ENCODE measurements around the gene DCTN3. TPM values are rescaled to one million over a fixed set of nuclear protein-coding genes. Genes with fewer than 3 reads are reported as not detected.

The DCTN3 gene
- total and polyA plus RNA-seq, 2 experiments from 2014 or later: 12.9 to 17.9 TPM

GRCh38 chr9:34564617-34565016 lies 55.7 kb downstream of the DCTN3 start:
- Mint-ChIP-seq H3K27ac (no peak overlapping the region), H3K9me3 (no peaks in the 10 kb centered on the region; the same call in 2 of the 3 replicates), H3K36me3 (ENCODE audit: low read depth) (no peaks in the 10 kb centered on the region; the same call in 2 of the 3 replicates), H3K4me1 (peaks cover 50% of the 10 kb centered on the region), H3K4me3 (no peak overlapping the region), H3K27me3 (ENCODE audit: insufficient read depth, low read depth, poor library complexity) (peaks cover 16% of the 10 kb centered on the region)
- no peaks in the 10 kb centered on the region for H3K27me3 ChIP-seq (ENCODE audit: insufficient read depth)
- no peaks in the 10 kb centered on the region for H3K36me3 ChIP-seq (ENCODE audit: insufficient read depth)
- H2AFZ ChIP-seq: no peak overlapping the region
- no peaks in the 10 kb centered on the region; the same call in 1 of the 2 replicates for H4K20me1 ChIP-seq (replicated peaks; ENCODE audit: insufficient read depth)
- TF ChIP-seq POLR2AphosphoS5 (IDR thresholded peaks at IDR 0.05; ENCODE audit: low read depth) (no peak), NANOG (IDR thresholded peaks at IDR 0.05; ENCODE audit: borderline replicate concordance) (no peak), CREB1 (CRISPR knock-in tag; IDR thresholded peaks at IDR 0.05; ENCODE audit: low read depth) (no peak), STAT1 (IDR thresholded peaks at IDR 0.05; ENCODE audit: unreplicated experiment) (no peak), ZNF331 (CRISPR knock-in tag; IDR thresholded peaks at IDR 0.05; ENCODE audit: low read depth) (no peak), JUNB (IDR thresholded peaks at IDR 0.05; ENCODE audit: unreplicated experiment) (no peak), ZNF114 (CRISPR knock-in tag; IDR thresholded peaks at IDR 0.05) (no peak), ETS1 (IDR thresholded peaks at IDR 0.05) (no peak), ZNF462 (CRISPR knock-in tag; IDR thresholded peaks at IDR 0.05) (no peak)
- no peaks in the 10 kb centered on the region for H3F3A ChIP-seq (replicated peaks; ENCODE audit: low read depth)
- no peak overlapping the region for H3K4me3 ChIP-seq
- no peaks in the 10 kb centered on the region for H3K79me2 ChIP-seq (replicated peaks; ENCODE audit: insufficient read depth)
- no peak overlapping the region for H3K27ac ChIP-seq (ENCODE audit: low read depth)
- DNase-seq (ENCODE audit: low spot score) (no peak), ATAC-seq (no peak)
- no peaks in the 10 kb centered on the region for H3K9me2 ChIP-seq (ENCODE audit: insufficient read depth)
- H3K4me2 ChIP-seq: no peak overlapping the region
- peaks cover 24% of the 10 kb centered on the region for H3K4me1 ChIP-seq (ENCODE audit: insufficient read depth)

Small RNAs within 50 kb of the gene (small RNA-seq; reads per million reads assigned to genes)
- not detected for gene CCL27 (ENCODE audit: low replicate concordance)

Other genes starting within 250 kb of the DCTN3 start
- 4.9 and 7.3 TPM in 2 replicates for gene MYORG, start 243.6 kb downstream of the DCTN3 start, total RNA-seq (2014; rRNA removed; shearing (Covaris generic))
- gene MYORG, start 243.6 kb downstream of the DCTN3 start, polyA plus RNA-seq (2016; fragmentation: Nextera tagmentation; extraction: Ambion mirVana): 1.3 and 1.5 TPM in 2 replicates
- gene FAM219A, start 161.9 kb downstream of the DCTN3 start, total RNA-seq (2014; rRNA removed; shearing (Covaris generic)): 6.1 and 7.2 TPM in 2 replicates
- gene FAM219A, start 161.9 kb downstream of the DCTN3 start, polyA plus RNA-seq (2016; fragmentation: Nextera tagmentation; extraction: Ambion mirVana): 3.3 and 3.8 TPM in 2 replicates
- gene DNAI1, start 161.7 kb downstream of the DCTN3 start, total RNA-seq (2014; rRNA removed; shearing (Covaris generic)): 0.19 and 1.0 TPM in 2 replicates
- gene DNAI1, start 161.7 kb downstream of the DCTN3 start, polyA plus RNA-seq (2016; fragmentation: Nextera tagmentation; extraction: Ambion mirVana): 0.82 and 1.1 TPM in 2 replicates
- gene ENHO, start 97.5 kb downstream of the DCTN3 start, total RNA-seq (2014; rRNA removed; shearing (Covaris generic)): 9.2 and 13.8 TPM in 2 replicates
- gene ENHO, start 97.5 kb downstream of the DCTN3 start, polyA plus RNA-seq (2016; fragmentation: Nextera tagmentation; extraction: Ambion mirVana): 17.5 and 19.7 TPM in 2 replicates
- gene CNTFR, start 30.8 kb downstream of the DCTN3 start, total RNA-seq (2014; rRNA removed; shearing (Covaris generic)): 1.1 and 1.9 TPM in 2 replicates
- 0.59 and 0.73 TPM in 2 replicates for gene CNTFR, start 30.8 kb downstream of the DCTN3 start, polyA plus RNA-seq (2016; fragmentation: Nextera tagmentation; extraction: Ambion mirVana)
- 19.9 and 25.1 TPM in 2 replicates for gene RPP25L, start 8.4 kb downstream of the DCTN3 start, total RNA-seq (2014; rRNA removed; shearing (Covaris generic))
- gene RPP25L, start 8.4 kb downstream of the DCTN3 start, polyA plus RNA-seq (2016; fragmentation: Nextera tagmentation; extraction: Ambion mirVana): 16.4 and 18.5 TPM in 2 replicates
- gene ARID3C, start 8.6 kb upstream of the DCTN3 start, total RNA-seq (2014; rRNA removed; shearing (Covaris generic)): 0.49 TPM in 1 of 2 replicates, not detected in the other
- gene ARID3C, start 8.6 kb upstream of the DCTN3 start, polyA plus RNA-seq (2016; fragmentation: Nextera tagmentation; extraction: Ambion mirVana): not detected in 2 replicates
- 104 and 167 TPM in 2 replicates for gene SIGMAR1, start 17.3 kb upstream of the DCTN3 start, total RNA-seq (2014; rRNA removed; shearing (Covaris generic))
- gene SIGMAR1, start 17.3 kb upstream of the DCTN3 start, polyA plus RNA-seq (2016; fragmentation: Nextera tagmentation; extraction: Ambion mirVana): 76.4 and 82.3 TPM in 2 replicates
- 14.5 and 31.5 TPM in 2 replicates for gene GALT, start 26.2 kb upstream of the DCTN3 start, total RNA-seq (2014; rRNA removed; shearing (Covaris generic))
- gene GALT, start 26.2 kb upstream of the DCTN3 start, polyA plus RNA-seq (2016; fragmentation: Nextera tagmentation; extraction: Ambion mirVana): 31.6 and 35.1 TPM in 2 replicates
- 4.9 and 5.8 TPM in 2 replicates for gene IL11RA, start 31.7 kb upstream of the DCTN3 start, total RNA-seq (2014; rRNA removed; shearing (Covaris generic))
- gene IL11RA, start 31.7 kb upstream of the DCTN3 start, polyA plus RNA-seq (2016; fragmentation: Nextera tagmentation; extraction: Ambion mirVana): 3.1 and 4.0 TPM in 2 replicates
- gene CCL27, start 42.2 kb upstream of the DCTN3 start, total RNA-seq (2014; rRNA removed; shearing (Covaris generic)): not detected in 2 replicates
- gene CCL27, start 42.2 kb upstream of the DCTN3 start, polyA plus RNA-seq (2016; fragmentation: Nextera tagmentation; extraction: Ambion mirVana): not detected in 2 replicates
- gene CCL19, start 70.8 kb upstream of the DCTN3 start, total RNA-seq (2014; rRNA removed; shearing (Covaris generic)): not detected in 2 replicates
- not detected in 2 replicates for gene CCL19, start 70.8 kb upstream of the DCTN3 start, polyA plus RNA-seq (2016; fragmentation: Nextera tagmentation; extraction: Ambion mirVana)
- not detected in 2 replicates for gene CCL21, start 89.6 kb upstream of the DCTN3 start, total RNA-seq (2014; rRNA removed; shearing (Covaris generic))
- not detected in 2 replicates for gene CCL21, start 89.6 kb upstream of the DCTN3 start, polyA plus RNA-seq (2016; fragmentation: Nextera tagmentation; extraction: Ambion mirVana)

All from GM23338 (cell line).